WTC11 (cell line): Measurements from ENCODE around the gene TBC1D1.

Experiments used
- CTCF ChIP-seq: fragments of 200-600 bp; IDR thresholded peaks from 2 replicates; pipeline ENCODE4 v1.8.0; 2022; ENCODE audit warnings: antibody characterized with exemption
- E2F4 ChIP-seq: sonication (generic); formaldehyde crosslinking; IDR thresholded peaks from 2 replicates; pipeline ENCODE4 v1.8.1; 2022; ENCODE audit warnings: low read depth, mild to moderate bottlenecking, moderate library complexity, missing genetic modification reagents, borderline replicate concordance
- IRF1 ChIP-seq: sonication (generic); formaldehyde crosslinking; IDR thresholded peaks from 2 replicates; pipeline ENCODE4 v1.8.0; 2023; ENCODE audit warnings: missing genetic modification reagents
- KAT7 ChIP-seq: sonication (generic); formaldehyde crosslinking; IDR thresholded peaks from 2 replicates; pipeline ENCODE4 v1.8.1; 2023; ENCODE audit warnings: missing genetic modification reagents, mild to moderate bottlenecking, borderline replicate concordance
- MAX ChIP-seq: sonication (generic); formaldehyde crosslinking; IDR thresholded peaks from 2 replicates; pipeline ENCODE4 v1.8.0; 2022; ENCODE audit warnings: mild to moderate bottlenecking, missing genetic modification reagents
- RELA ChIP-seq: sonication (generic); formaldehyde crosslinking; IDR thresholded peaks from 2 replicates; pipeline ENCODE4 v1.8.1; 2022; ENCODE audit warnings: missing genetic modification reagents, mild to moderate bottlenecking, borderline replicate concordance

- TF ChIP-seq CTCF: no peak
- TF ChIP-seq E2F4 (CRISPR knock-in tag): no peak
- TF ChIP-seq MAX (CRISPR knock-in tag): no peak
- TF ChIP-seq RELA: no peak
- TF ChIP-seq IRF1: no peak
- TF ChIP-seq KAT7 (CRISPR knock-in tag): no peak
Observed at GRCh38 chr4:37973441-37973840, 82.6 kb downstream of the TBC1D1 start.
